ENCODE measurements around the gene SLC19A1. TPM values are rescaled to one million over a fixed set of nuclear protein-coding genes. Genes with fewer than 3 reads are reported as not detected.

Gene SLC19A1
- total RNA-seq, 1 donor from 2014 or later = 21.7 TPM

- Histone ChIP-seq H3K4me3 (ENCODE audit: low read depth, low read length) (no peak overlapping the region), H3K36me3 (ENCODE audit: control insufficient read depth, insufficient read depth, low read length) (no peaks in the 10 kb centered on the region), H3K27me3 (ENCODE audit: control insufficient read depth, insufficient read depth, low read length) (no peaks in the 10 kb centered on the region)
- TF ChIP-seq CTCF (IDR thresholded peaks at IDR 0.05; ENCODE audit: insufficient read depth, low read length, poor library complexity, severe bottlenecking) = no peak
- no peak for DNase-seq (ENCODE audit: low read depth)
These were observed 4.4 kb downstream of the SLC19A1 start for GRCh38 chr21:45537746-45538291.

- no peak overlapping the region for H3K4me3 ChIP-seq (ENCODE audit: low read depth, low read length)
- no peaks in the 10 kb centered on the region for H3K27me3 ChIP-seq (ENCODE audit: control insufficient read depth, insufficient read depth, low read length)
- no peak for TF ChIP-seq CTCF (IDR thresholded peaks at IDR 0.05; ENCODE audit: insufficient read depth, low read length, poor library complexity, severe bottlenecking)
- no peaks in the 10 kb centered on the region for H3K36me3 ChIP-seq (ENCODE audit: control insufficient read depth, insufficient read depth, low read length)
- DNase-seq (ENCODE audit: low read depth) = no peak
These were observed 5.0 kb downstream of the SLC19A1 start for GRCh38 chr21:45537111-45537745.

- no peaks in the 10 kb centered on the region for H3K27me3 ChIP-seq (ENCODE audit: control insufficient read depth, insufficient read depth, low read length)
- no peak for DNase-seq (ENCODE audit: low read depth)
- TF ChIP-seq CTCF (IDR thresholded peaks at IDR 0.05; ENCODE audit: insufficient read depth, low read length, poor library complexity, severe bottlenecking) = no peak
- no peaks in the 10 kb centered on the region for H3K36me3 ChIP-seq (ENCODE audit: control insufficient read depth, insufficient read depth, low read length)
- no peak overlapping the region for H3K4me3 ChIP-seq (ENCODE audit: low read depth, low read length)
These were observed 5.7 kb downstream of the SLC19A1 start for GRCh38 chr21:45536301-45537081.

GRCh38 chr21:45535341-45536081, 6.7 kb downstream of the SLC19A1 start:
- no peaks in the 10 kb centered on the region for H3K36me3 ChIP-seq (ENCODE audit: control insufficient read depth, insufficient read depth, low read length)

More at GRCh38 chr21:45535341-45536081, 6.7 kb downstream of the SLC19A1 start:
- no peak for TF ChIP-seq CTCF (IDR thresholded peaks at IDR 0.05; ENCODE audit: insufficient read depth, low read length, poor library complexity, severe bottlenecking)
- Histone ChIP-seq H3K4me3 (ENCODE audit: low read depth, low read length) (no peak overlapping the region), H3K27me3 (ENCODE audit: control insufficient read depth, insufficient read depth, low read length) (no peaks in the 10 kb centered on the region)
- no peak for DNase-seq (ENCODE audit: low read depth)

Data from kidney epithelial cell (primary cell).